Activated naive CD8-positive, alpha-beta T cell treated with anti-CD3 and anti-CD28 coated beads, Interleukin-2, amount 10 ng/mL, durations not matched to agents 7 days and 5 days (primary cell): ENCODE measurements around the gene CCDC134. TPM values are rescaled to one million over a fixed set of nuclear protein-coding genes. Genes with fewer than 3 reads are reported as not detected.
A peak's percentile ranks its signal among the peaks of the same experiment; 100 is the strongest.

Source experiments
- ATAC-seq: fragments of 150-1000 bp; cut with Tn5 transposase; one replicate; pipeline ENCODE4 v1.10.0; 2021; ENCODE audit warnings: low read depth, moderate library complexity
- POLR2A ChIA-PET: fragments of 350-600 bp; sonication (Branson Sonifier 250); formaldehyde crosslinking; loops from one replicate; lab custom pipeline; 2021; ENCODE audit warnings: antibody characterized with exemption; lab: Charles Lee
- DNase-seq: peaks from one replicate; pipeline ENCODE4 v3.0.0; 2021
- H3K27ac Mint-ChIP-seq: one replicate; pipeline ENCODE4 v1.8.0; 2022; ENCODE audit warnings: mild to moderate bottlenecking, mixed read lengths
- H3K27me3 Mint-ChIP-seq: one replicate; pipeline ENCODE4 v1.8.0; 2022; ENCODE audit warnings: mild to moderate bottlenecking, moderate library complexity, mixed read lengths
- H3K36me3 Mint-ChIP-seq: one replicate; pipeline ENCODE4 v1.8.0; 2021; ENCODE audit warnings: mild to moderate bottlenecking, mixed read lengths
- H3K4me1 Mint-ChIP-seq: one replicate; pipeline ENCODE4 v1.8.0; 2021; ENCODE audit warnings: mixed read lengths
- H3K4me3 Mint-ChIP-seq: one replicate; pipeline ENCODE4 v1.8.0; 2022; ENCODE audit warnings: mild to moderate bottlenecking, moderate library complexity, mixed read lengths
- H3K9me3 Mint-ChIP-seq: one replicate; pipeline ENCODE4 v1.8.0; 2021; ENCODE audit warnings: mixed read lengths
- total RNA-seq, 2 experiments: library from RNA; stranded (reverse); gene quantifications; one replicate each; pipeline ENCODE4 v1.2.3, GENCODE V29; 2021

CCDC134 gene
- total RNA-seq, 2 experiments from 2014 or later, result 28.2 to 29.2 TPM

- H3K4me1 Mint-ChIP-seq, result peaks cover 44% of the 10 kb centered on the region
- peak overlapping the region; percentile 98 for H3K4me3 Mint-ChIP-seq
- H3K27me3 Mint-ChIP-seq, result no peaks in the 10 kb centered on the region
- no peak for DNase-seq
- H3K36me3 Mint-ChIP-seq, result peaks cover 11% of the 10 kb centered on the region
- no peaks in the 10 kb centered on the region for H3K9me3 Mint-ChIP-seq
- POLR2A ChIA-PET, result interaction anchor here (0.7 to 5.7 kb wide), 25 partner anchors 9 to 813 kb away, joined by 3 to 250 read pairs (median 5); partner anchors contain the start of genes CENPM, DESI1, NDUFA6 and POLDIP3
- no peak for ATAC-seq
- peak overlapping the region; percentile 97 for H3K27ac Mint-ChIP-seq
Measured at GRCh38 chr22:41801147-41801819, 804 bp downstream of the CCDC134 start.

GRCh38 chr22:41801886-41802285 lies 1.4 kb downstream of the CCDC134 start:
- no peak for DNase-seq
- peak overlapping the region; percentile 98 for H3K4me3 Mint-ChIP-seq
- H3K4me1 Mint-ChIP-seq, result peaks cover 44% of the 10 kb centered on the region
- peak overlapping the region; percentile 97 for H3K27ac Mint-ChIP-seq
- peaks cover 11% of the 10 kb centered on the region for H3K36me3 Mint-ChIP-seq
- ATAC-seq, result no peak
- H3K9me3 Mint-ChIP-seq, result no peaks in the 10 kb centered on the region
- no peaks in the 10 kb centered on the region for H3K27me3 Mint-ChIP-seq
- POLR2A ChIA-PET, result interaction anchor here (1.0 to 5.7 kb wide), 9 partner anchors 11 to 145 kb away, joined by 4 to 250 read pairs (median 15); partner anchors contain the start of genes CENPM, SNU13 and SREBF2

- H3K36me3 Mint-ChIP-seq, result peaks cover 13% of the 10 kb centered on the region
- POLR2A ChIA-PET, result interaction anchor here (1.3 to 1.7 kb wide), 2 partner anchors 24 to 27 kb away, joined by 3 to 6 read pairs; partner anchors contain the start of gene SREBF2
- ATAC-seq, result peak; percentile 41
- no peak for DNase-seq
- H3K9me3 Mint-ChIP-seq, result no peaks in the 10 kb centered on the region
- peaks cover 36% of the 10 kb centered on the region for H3K4me1 Mint-ChIP-seq
- no peak overlapping the region for H3K27ac Mint-ChIP-seq
- H3K27me3 Mint-ChIP-seq, result no peaks in the 10 kb centered on the region
- no peak overlapping the region for H3K4me3 Mint-ChIP-seq
Measured at GRCh38 chr22:41805639-41806038, 5.2 kb downstream of the CCDC134 start.

GRCh38 chr22:41808400-41808799 lies 7.9 kb downstream of the CCDC134 start:
- H3K27ac Mint-ChIP-seq, result no peak overlapping the region

DNA sequence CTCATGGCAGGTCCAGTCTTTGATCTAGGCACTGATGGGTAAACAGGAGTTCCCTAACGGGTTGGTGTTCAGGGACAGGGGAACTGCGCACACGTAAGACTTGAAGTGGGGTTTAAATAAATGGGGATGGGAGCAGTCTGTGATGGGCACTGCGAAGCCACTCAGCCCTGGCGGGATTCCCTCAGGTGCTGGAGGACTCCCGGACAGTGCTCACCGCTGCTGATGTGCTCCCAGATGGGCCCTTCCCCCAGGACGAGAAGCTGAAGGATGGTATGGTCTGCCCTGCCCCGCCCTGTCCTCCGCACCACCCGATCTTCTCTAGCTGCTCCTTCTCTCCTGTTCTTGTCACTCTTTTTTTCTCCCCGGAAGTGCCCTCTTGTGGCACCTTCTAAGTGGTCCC lies 9.5 kb downstream of the CCDC134 start:
- H3K4me1 Mint-ChIP-seq, result peaks cover 10% of the 10 kb centered on the region
- no peaks in the 10 kb centered on the region for H3K27me3 Mint-ChIP-seq
- ATAC-seq (no peak), DNase-seq (no peak)
- H3K36me3 Mint-ChIP-seq, result peaks cover 11% of the 10 kb centered on the region
- no peaks in the 10 kb centered on the region for H3K9me3 Mint-ChIP-seq
- no peak overlapping the region for H3K4me3 Mint-ChIP-seq
- POLR2A ChIA-PET, result interaction anchor here (0.7 to 1.3 kb wide), 2 partner anchors 9 to 63 kb away, joined by 3 to 5 read pairs; partner anchors contain the start of gene CCDC134
- H3K27ac Mint-ChIP-seq, result no peak overlapping the region

More at GRCh38 chr22:41808400-41808799, 7.9 kb downstream of the CCDC134 start:
- ATAC-seq (no peak), DNase-seq (no peak)
- H3K36me3 Mint-ChIP-seq, result peaks cover 7% of the 10 kb centered on the region
- POLR2A ChIA-PET, result no interaction called here
- H3K4me1 Mint-ChIP-seq, result peaks cover 21% of the 10 kb centered on the region
- H3K27me3 Mint-ChIP-seq, result no peaks in the 10 kb centered on the region
- no peak overlapping the region for H3K4me3 Mint-ChIP-seq
- H3K9me3 Mint-ChIP-seq, result no peaks in the 10 kb centered on the region

- Mint-ChIP-seq H3K9me3 (no peaks in the 10 kb centered on the region), H3K4me1 (peaks cover 4% of the 10 kb centered on the region), H3K27me3 (no peaks in the 10 kb centered on the region), H3K4me3 (no peak overlapping the region), H3K36me3 (peaks cover 13% of the 10 kb centered on the region), H3K27ac (no peak overlapping the region)
- no peak for DNase-seq
- no peak for ATAC-seq
- POLR2A ChIA-PET, result interaction anchor here (1.9 kb wide), 1 partner anchor 12 kb away, joined by 4 read pairs; the partner anchor contains the start of gene CCDC134
Measured at GRCh38 chr22:41812805-41813545, 12.5 kb downstream of the CCDC134 start.

DNA sequence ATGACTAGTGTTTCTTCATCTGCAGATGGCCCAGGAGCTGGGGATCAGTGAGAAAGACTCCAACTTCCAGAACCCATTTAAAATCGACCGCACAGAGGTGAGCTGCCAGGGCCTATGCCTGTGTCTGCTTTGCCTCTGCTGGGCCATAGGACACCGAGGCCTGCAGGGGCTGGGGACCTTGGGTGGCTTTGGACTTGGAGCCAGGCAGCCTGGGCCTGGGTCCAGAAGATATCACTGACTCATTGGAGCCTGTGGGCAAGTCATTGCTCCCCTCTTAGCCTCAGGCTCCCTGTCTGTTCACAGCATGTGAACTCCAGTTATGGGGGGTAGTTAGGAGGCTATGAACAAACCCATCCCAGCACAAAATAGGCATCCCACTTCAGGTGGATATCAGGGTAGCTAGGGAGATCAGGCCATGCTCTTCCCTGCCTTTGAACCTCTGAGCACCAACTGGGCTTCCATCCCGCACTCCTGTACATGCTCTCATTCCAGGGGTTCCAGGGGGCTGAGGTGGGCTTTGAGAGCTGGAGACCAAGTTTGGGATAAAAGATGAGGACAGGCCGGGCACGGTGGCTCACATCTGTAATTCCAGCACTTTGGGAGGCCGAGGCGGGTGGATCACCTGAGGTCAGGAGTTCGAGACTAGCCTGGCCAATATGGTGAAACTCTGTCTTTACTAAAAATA lies 13.4 kb downstream of the CCDC134 start:
- Mint-ChIP-seq H3K36me3 (peaks cover 13% of the 10 kb centered on the region), H3K27me3 (no peaks in the 10 kb centered on the region), H3K9me3 (no peaks in the 10 kb centered on the region), H3K4me1 (peaks cover 2% of the 10 kb centered on the region), H3K27ac (no peak overlapping the region), H3K4me3 (no peak overlapping the region)
- no peak for ATAC-seq
- POLR2A ChIA-PET, result no interaction called here
- DNase-seq, result no peak

GRCh38 chr22:41815716-41816115 lies 15.2 kb downstream of the CCDC134 start:
- no peaks in the 10 kb centered on the region for H3K27me3 Mint-ChIP-seq
- no peaks in the 10 kb centered on the region for H3K9me3 Mint-ChIP-seq
- DNase-seq (no peak), ATAC-seq (no peak)
- peaks cover 10% of the 10 kb centered on the region for H3K36me3 Mint-ChIP-seq
- POLR2A ChIA-PET, result interaction anchor here (0.7 kb wide), 1 partner anchor 17 kb away, joined by 3 read pairs; the partner anchor contains the start of gene SREBF2
- H3K27ac Mint-ChIP-seq, result no peak overlapping the region
- H3K4me3 Mint-ChIP-seq, result no peak overlapping the region
- H3K4me1 Mint-ChIP-seq, result peaks cover 3% of the 10 kb centered on the region

DNA sequence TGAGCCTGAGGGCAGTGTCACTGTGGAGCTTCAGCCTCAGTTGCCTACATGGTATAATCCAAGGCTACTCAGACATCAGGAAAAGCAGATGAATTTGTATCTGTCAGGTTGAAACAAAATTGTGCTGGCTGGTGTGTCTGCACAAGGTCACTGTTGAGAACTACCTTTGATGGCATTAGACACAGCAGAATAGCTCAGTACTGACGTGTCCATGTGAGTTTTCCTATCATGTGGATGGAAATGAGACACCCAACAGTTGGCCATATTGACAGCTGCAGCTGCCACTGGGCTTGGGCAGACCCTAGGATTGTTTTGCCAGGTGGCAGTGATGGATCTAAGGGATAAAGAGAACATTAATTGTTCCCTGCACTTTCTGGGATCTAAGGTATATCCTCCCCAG lies 15.8 kb downstream of the CCDC134 start:
- Mint-ChIP-seq H3K4me3 (no peak overlapping the region), H3K9me3 (no peaks in the 10 kb centered on the region), H3K27ac (no peak overlapping the region), H3K4me1 (peaks cover 6% of the 10 kb centered on the region), H3K36me3 (peaks cover 10% of the 10 kb centered on the region), H3K27me3 (no peaks in the 10 kb centered on the region)
- no peak for ATAC-seq
- DNase-seq, result no peak
- POLR2A ChIA-PET, result interaction anchor here (0.7 kb wide), 1 partner anchor 17 kb away, joined by 3 read pairs; the partner anchor contains the start of gene SREBF2

DNA sequence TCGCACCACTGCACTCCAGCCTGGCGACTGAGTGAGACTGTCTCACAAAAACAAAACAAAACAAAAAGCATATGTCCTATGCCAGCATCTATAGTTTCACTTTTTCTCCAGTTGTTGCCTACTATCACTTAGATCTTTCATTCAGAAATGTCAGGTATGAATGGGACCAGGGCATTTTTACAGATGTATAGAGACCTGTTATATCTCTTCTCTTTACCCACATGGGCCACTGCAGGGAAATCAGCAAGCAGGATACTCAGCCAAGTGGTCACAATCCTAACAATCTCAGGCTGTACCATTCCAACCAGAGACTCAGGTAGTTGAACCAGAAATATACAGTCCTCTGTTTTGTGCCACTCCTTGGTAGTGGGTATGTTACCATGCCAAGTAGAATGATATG lies 16.4 kb downstream of the CCDC134 start:
- DNase-seq (no peak), ATAC-seq (no peak)
- Mint-ChIP-seq H3K27me3 (no peaks in the 10 kb centered on the region), H3K9me3 (no peaks in the 10 kb centered on the region), H3K27ac (no peak overlapping the region), H3K4me1 (peaks cover 12% of the 10 kb centered on the region), H3K4me3 (no peak overlapping the region), H3K36me3 (peaks cover 10% of the 10 kb centered on the region)
- POLR2A ChIA-PET, result no interaction called here

DNA sequence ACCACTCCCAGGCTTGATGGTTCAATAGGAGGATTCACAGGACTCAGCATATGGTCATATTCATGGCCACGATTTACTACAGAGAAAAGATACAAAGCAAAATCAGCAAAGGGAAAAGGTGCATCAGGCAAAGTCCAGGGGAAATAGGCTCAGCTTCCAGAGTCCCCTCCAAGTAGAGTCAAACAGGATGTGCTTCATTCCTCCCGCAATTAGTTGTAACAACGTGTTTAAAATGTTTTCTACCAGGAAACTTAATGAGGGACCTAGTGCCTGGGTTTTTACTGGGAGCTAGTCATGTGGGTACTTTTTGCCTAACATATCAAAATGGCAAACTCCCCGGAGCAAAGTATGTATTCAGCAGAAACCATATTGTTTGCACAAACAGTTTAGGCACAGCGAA lies 17.5 kb downstream of the CCDC134 start:
- H3K9me3 Mint-ChIP-seq, result no peaks in the 10 kb centered on the region
- H3K27ac Mint-ChIP-seq, result no peak overlapping the region
- ATAC-seq (no peak), DNase-seq (no peak)
- peaks cover 16% of the 10 kb centered on the region for H3K4me1 Mint-ChIP-seq
- peaks cover 10% of the 10 kb centered on the region for H3K36me3 Mint-ChIP-seq
- no peaks in the 10 kb centered on the region for H3K27me3 Mint-ChIP-seq
- H3K4me3 Mint-ChIP-seq, result no peak overlapping the region
- POLR2A ChIA-PET, result interaction anchor here (1.5 kb wide), 1 partner anchor 18 kb away, joined by 4 read pairs; the partner anchor contains the start of gene CCDC134

- H3K36me3 Mint-ChIP-seq, result peaks cover 10% of the 10 kb centered on the region
- POLR2A ChIA-PET, result interaction anchor here (1.5 kb wide), 1 partner anchor 19 kb away, joined by 4 read pairs; the partner anchor contains the start of gene CCDC134
- H3K27ac Mint-ChIP-seq, result no peak overlapping the region
- no peaks in the 10 kb centered on the region for H3K27me3 Mint-ChIP-seq
- DNase-seq, result no peak
- H3K9me3 Mint-ChIP-seq, result no peaks in the 10 kb centered on the region
- H3K4me1 Mint-ChIP-seq, result peaks cover 16% of the 10 kb centered on the region
- no peak for ATAC-seq
- H3K4me3 Mint-ChIP-seq, result no peak overlapping the region
Measured at GRCh38 chr22:41818596-41818995, 18.1 kb downstream of the CCDC134 start.

- peaks cover 7% of the 10 kb centered on the region for H3K36me3 Mint-ChIP-seq
Measured at GRCh38 chr22:41819257-41819656, 18.8 kb downstream of the CCDC134 start.

More at GRCh38 chr22:41819257-41819656, 18.8 kb downstream of the CCDC134 start:
- no peak for ATAC-seq
- Mint-ChIP-seq H3K27me3 (no peaks in the 10 kb centered on the region), H3K4me3 (no peak overlapping the region), H3K9me3 (no peaks in the 10 kb centered on the region), H3K4me1 (peaks cover 16% of the 10 kb centered on the region), H3K27ac (no peak overlapping the region)
- DNase-seq, result no peak
- POLR2A ChIA-PET, result interaction anchor here (1.5 kb wide), 1 partner anchor 19 kb away, joined by 4 read pairs; the partner anchor contains the start of gene CCDC134
